Parathyroid adenoma (tissue), 2 donors: ENCODE measurements around the gene ANKRD61.
"Not testable (repeated sequence)": the region's sequence is repeated elsewhere in the genome, so short reads cannot be mapped to it uniquely, and the experiment has no call there.

Source experiments
- H2AFZ ChIP-seq: fragments of 300-600 bp; sonication (generic); one replicate; pipeline ENCODE4 v1.7.0; 2017; ENCODE audit warnings: antibody characterized with exemption, mild to moderate bottlenecking
- H3K27ac ChIP-seq: fragments of 300-600 bp; sonication (generic); one replicate; pipeline ENCODE4 v1.7.0; 2017
- H3K27me3 ChIP-seq: fragments of 300-600 bp; sonication (generic); one replicate; pipeline ENCODE4 v1.7.0; 2017; ENCODE audit warnings: low read length; ENCODE audit not compliant: control insufficient read depth, insufficient read depth
- H3K36me3 ChIP-seq: fragments of 300-600 bp; sonication (generic); one replicate; pipeline ENCODE4 v1.7.0; 2017; ENCODE audit warnings: low read length; ENCODE audit not compliant: control insufficient read depth, insufficient read depth
- H3K4me1 ChIP-seq: fragments of 300-600 bp; sonication (generic); one replicate; pipeline ENCODE4 v1.7.0; 2017; ENCODE audit warnings: control low read depth
- H3K4me2 ChIP-seq: fragments of 300-600 bp; sonication (generic); one replicate; pipeline ENCODE4 v1.7.0; 2017; ENCODE audit warnings: low read length
- H3K4me3 ChIP-seq: fragments of 300-600 bp; sonication (generic); one replicate; pipeline ENCODE4 v1.7.0; 2017; ENCODE audit warnings: low read depth, low read length
- H3K79me2 ChIP-seq: fragments of 300-600 bp; sonication (generic); one replicate; pipeline ENCODE4 v1.7.0; 2017; ENCODE audit warnings: control low read depth
- H3K9ac ChIP-seq: fragments of 300-600 bp; sonication (generic); one replicate; pipeline ENCODE4 v1.7.0; 2017; ENCODE audit warnings: mild to moderate bottlenecking
- H3K9me3 ChIP-seq: fragments of 300-600 bp; sonication (generic); one replicate; pipeline ENCODE4 v1.7.0; 2017; ENCODE audit warnings: low read length; ENCODE audit not compliant: control insufficient read depth
- TF ChIP-seq, protein P1 (sequence below): fragments of 300-600 bp; sonication (generic); IDR thresholded peaks from one replicate; pipeline ENCODE4 v1.7.0; 2017; ENCODE audit warnings: antibody characterized with exemption, mild to moderate bottlenecking
- donor health status: primary hyperparathyroidism.

The ANKRD61 gene

DNA sequence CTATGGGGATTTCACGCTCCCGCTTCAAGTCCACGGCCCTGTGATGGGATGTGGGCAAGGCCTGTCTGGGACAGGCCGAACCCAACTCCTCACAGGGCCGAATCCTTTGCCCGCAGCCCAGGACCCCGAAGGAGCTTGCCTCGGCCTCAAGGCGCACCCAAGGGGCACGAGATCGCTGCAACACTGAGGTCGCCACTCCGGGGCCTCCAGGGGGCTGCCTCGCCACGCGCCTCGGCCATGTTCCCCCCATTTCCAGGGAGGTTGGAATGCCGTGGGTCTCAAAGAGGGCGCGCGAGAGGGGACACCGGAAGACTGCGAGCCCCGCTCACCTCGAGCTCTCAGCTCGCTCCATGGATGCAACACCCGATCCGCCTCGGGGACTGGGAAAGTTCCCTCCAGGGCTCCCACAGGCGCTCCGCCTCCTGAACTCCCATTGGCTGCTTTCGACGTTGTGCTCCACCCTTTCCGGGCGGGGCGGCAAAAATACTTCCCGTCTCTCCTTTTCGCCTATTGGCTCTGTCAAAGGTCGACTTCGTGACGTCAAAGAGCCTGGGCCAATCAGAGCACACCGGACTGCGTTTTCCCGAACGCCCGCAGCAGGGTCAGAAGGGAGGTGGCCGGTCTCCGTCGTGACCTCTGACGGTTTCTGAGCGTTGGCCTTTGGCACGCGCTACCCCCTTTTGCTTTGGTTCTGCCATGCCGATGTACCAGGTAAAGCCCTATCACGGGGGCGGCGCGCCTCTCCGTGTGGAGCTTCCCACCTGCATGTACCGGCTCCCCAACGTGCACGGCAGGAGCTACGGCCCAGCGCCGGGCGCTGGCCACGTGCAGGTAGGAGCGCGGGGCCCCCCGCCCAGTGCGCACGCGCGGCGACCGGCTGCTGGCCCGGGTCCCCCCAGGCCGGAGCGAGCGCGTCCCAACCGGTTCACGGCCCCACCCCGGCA is 22.2 kb upstream of the ANKRD61 start, which contains the start of the genes AIMP2 and PMS2:
AIMP2 (plus strand) TSS at position 605 of the 944 bp plus-strand sequence; CDS start at position 697, 92 bp downstream.
PMS2 (minus strand) TSS at position 382 of the 944 bp plus-strand sequence; CDS start at position 352, 30 bp downstream.
- Histone ChIP-seq H2AFZ (peak within 1 kb of the TSS; percentile 90), H3K27ac (peak within 1 kb of the TSS; percentile 81), H3K36me3 (no peaks in the 10 kb centered on the region), H3K9ac (peak within 1 kb of the TSS; percentile 31), H3K4me1 (no peaks in the 10 kb centered on the region), H3K27me3 (no peaks in the 10 kb centered on the region), H3K4me3 (peak within 1 kb of the TSS; percentile 94), H3K4me2 (peak within 1 kb of the TSS; percentile 97), H3K9me3 (no peaks in the 10 kb centered on the region), H3K79me2 (peaks cover 3% of the 10 kb centered on the region)
- TF ChIP-seq, protein P1, sequence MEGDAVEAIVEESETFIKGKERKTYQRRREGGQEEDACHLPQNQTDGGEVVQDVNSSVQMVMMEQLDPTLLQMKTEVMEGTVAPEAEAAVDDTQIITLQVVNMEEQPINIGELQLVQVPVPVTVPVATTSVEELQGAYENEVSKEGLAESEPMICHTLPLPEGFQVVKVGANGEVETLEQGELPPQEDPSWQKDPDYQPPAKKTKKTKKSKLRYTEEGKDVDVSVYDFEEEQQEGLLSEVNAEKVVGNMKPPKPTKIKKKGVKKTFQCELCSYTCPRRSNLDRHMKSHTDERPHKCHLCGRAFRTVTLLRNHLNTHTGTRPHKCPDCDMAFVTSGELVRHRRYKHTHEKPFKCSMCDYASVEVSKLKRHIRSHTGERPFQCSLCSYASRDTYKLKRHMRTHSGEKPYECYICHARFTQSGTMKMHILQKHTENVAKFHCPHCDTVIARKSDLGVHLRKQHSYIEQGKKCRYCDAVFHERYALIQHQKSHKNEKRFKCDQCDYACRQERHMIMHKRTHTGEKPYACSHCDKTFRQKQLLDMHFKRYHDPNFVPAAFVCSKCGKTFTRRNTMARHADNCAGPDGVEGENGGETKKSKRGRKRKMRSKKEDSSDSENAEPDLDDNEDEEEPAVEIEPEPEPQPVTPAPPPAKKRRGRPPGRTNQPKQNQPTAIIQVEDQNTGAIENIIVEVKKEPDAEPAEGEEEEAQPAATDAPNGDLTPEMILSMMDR, result peak; percentile 38

DNA sequence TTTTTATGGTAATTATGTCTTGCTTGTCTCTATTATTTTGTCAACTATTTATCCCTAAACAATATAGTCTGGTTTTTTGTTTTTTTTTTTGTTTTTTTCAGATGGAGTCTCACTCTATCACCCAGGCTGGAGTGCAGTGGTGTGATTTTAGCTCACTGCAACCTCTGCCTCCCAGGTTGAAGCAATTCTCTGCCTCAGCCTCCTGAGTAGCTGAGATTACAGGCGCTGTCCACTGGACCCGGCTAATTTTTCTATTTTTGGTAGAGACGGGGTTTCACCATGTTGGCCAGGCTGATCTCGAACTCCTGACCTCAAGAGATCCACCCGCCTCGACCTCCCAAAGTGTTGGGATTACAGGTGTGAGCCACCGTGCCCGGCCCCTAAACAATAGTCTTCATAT is 20.8 kb upstream of the ANKRD61 start:
- H3K79me2 ChIP-seq, H3K4me1 ChIP-seq, H3K27me3 ChIP-seq, H3K4me3 ChIP-seq, H3K4me2 ChIP-seq, H3K9me3 ChIP-seq, H3K36me3 ChIP-seq, H3K9ac ChIP-seq, H3K27ac ChIP-seq, H2AFZ ChIP-seq: not testable (repeated sequence)

DNA sequence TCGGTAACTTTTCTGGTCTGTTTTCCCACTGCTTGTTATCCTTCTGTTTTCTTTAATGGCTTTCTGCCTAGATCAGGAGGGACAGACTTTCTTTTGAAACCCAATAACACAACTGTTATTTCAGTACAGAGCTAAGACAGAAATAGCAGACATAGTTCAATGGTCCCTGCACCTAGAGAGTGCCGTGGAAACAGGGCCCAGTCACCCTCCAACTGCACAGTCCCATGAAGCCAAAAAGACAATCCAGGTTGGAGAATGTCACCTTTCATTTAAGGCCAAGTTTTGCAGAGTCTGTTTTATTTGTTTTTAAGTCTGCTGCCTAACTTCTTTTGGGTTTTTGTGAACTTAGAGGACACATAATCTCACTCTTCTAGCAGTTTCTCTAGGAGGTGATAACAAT is 19.6 kb upstream of the ANKRD61 start:
- H3K27ac ChIP-seq, result no peak overlapping the region
- no peak overlapping the region for H2AFZ ChIP-seq
- no peaks in the 10 kb centered on the region for H3K9me3 ChIP-seq
- peaks cover 5% of the 10 kb centered on the region for H3K79me2 ChIP-seq
- H3K9ac ChIP-seq, result no peak overlapping the region
- no peaks in the 10 kb centered on the region for H3K27me3 ChIP-seq
- no peaks in the 10 kb centered on the region for H3K36me3 ChIP-seq
- H3K4me3 ChIP-seq, result no peak overlapping the region
- H3K4me1 ChIP-seq, result peaks cover 21% of the 10 kb centered on the region
- TF ChIP-seq, protein P1, result no peak
- no peak overlapping the region for H3K4me2 ChIP-seq

DNA sequence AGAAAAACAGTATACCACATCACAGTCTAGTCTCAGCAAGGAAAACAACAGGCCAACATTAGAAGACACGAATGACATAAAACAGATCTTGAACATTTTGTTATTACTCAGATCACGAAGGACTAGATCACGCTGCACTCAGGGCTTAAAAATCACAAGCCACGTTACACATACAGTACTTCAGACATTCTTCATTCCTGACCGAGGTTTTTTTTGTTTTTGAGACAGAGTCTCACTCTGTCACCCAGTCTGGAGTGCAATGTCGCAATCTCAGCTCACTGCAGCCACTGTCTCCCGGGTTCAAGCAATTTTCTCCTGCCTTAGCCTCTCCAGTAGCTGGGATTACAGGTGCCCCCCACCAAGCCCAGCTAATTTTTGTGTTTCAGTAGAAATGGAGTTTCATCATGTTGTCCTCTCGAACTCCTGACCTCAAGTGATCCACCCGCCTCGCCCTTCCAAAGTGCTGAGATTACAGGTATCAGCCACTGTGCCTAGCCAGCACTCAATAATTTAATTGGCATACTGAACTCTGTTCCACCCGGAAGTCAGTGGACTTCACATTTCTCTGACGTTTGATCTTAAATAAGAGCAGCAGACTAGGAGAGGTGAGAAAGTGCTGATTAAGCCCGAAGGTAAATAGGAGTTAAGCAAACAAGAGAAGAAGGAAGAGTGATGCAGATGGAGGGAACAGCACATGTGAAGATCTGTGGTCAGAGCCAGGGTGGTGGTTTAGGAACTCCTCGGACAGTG is 18.6 kb upstream of the ANKRD61 start:
- H3K36me3 ChIP-seq, result no peaks in the 10 kb centered on the region
- peaks cover 5% of the 10 kb centered on the region for H3K79me2 ChIP-seq
- no peaks in the 10 kb centered on the region for H3K9me3 ChIP-seq
- no peak overlapping the region for H3K4me3 ChIP-seq
- no peak overlapping the region for H2AFZ ChIP-seq
- H3K27ac ChIP-seq, result peak overlapping the region; percentile 46
- H3K4me1 ChIP-seq, result peaks cover 25% of the 10 kb centered on the region
- H3K27me3 ChIP-seq, result no peaks in the 10 kb centered on the region
- no peak overlapping the region for H3K9ac ChIP-seq
- H3K4me2 ChIP-seq, result no peak overlapping the region
- TF ChIP-seq, protein P1, result no peak
